ENCODE results near the gene CNIH3. TPM values are rescaled to one million over a fixed set of nuclear protein-coding genes. Genes with fewer than 3 reads are reported as not detected.

Gene CNIH3
- total RNA-seq, 1 experiment from 2014 or later = 1.8 TPM

DNA sequence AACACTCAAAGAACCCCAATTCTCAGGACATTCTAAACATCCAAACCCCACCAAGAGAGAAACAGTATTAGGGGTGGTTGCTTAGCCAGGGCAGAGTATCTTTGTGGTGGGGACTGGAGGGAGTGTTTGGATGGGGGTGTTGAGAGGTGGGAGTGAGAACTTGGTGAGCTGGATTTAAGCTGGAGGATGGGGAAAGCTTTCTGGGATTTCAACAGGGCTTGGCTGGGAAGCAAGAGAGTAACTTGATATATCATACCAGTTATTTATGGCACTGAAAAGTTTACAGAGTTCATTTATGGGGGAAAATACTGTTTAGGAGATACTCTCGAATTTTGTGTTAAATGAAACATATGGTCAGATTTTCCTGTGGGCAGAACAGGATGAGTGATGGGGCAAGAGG lies 6.8 kb upstream of the CNIH3 start:
- no peak overlapping the region for H3K9ac ChIP-seq (ENCODE audit: low read length)
- no peaks in the 10 kb centered on the region for H3K4me1 ChIP-seq (ENCODE audit: control insufficient read depth in 1 of 2, insufficient read depth in 2 of 2, low read length in 2 of 2)
- H3K9me2 ChIP-seq (ENCODE audit: insufficient read depth) = no peaks in the 10 kb centered on the region
- no TSS peak for BruUV-seq (replicated peaks)
- no peak overlapping the region for H3K4me2 ChIP-seq (ENCODE audit: low read length)
- no peak overlapping the region for H3K27ac ChIP-seq (ENCODE audit: low read depth, low read length)
- H3K36me3 ChIP-seq (ENCODE audit: control insufficient read depth in 1 of 2, insufficient read depth in 2 of 2, low read length in 2 of 2) = no peaks in the 10 kb centered on the region
- ChIA-PET POLR2A (no interaction called here), RAD21 (ENCODE audit: low non-redundant PET in 1 of 2, low total read pairs in 2 of 2, uncharacterized antibody in 2 of 2, unreplicated experiment in 2 of 2) (no interaction called here), CTCF (no interaction called here)
- H2AFZ ChIP-seq (ENCODE audit: low read depth, low read length, poor library complexity, severe bottlenecking) = no peak overlapping the region
- no peak for ATAC-seq
- no peak overlapping the region for H3K4me3 ChIP-seq (replicated peaks in 1 of 2; ENCODE audit: low read depth in 1 of 2, low read length in 2 of 2)
- no peaks in the 10 kb centered on the region for H3K79me2 ChIP-seq (ENCODE audit: insufficient read depth, low read length)
- intact Hi-C loops (cut with micrococcal nuclease) = no loop called here
- H4K20me1 ChIP-seq (ENCODE audit: insufficient read depth) = no peaks in the 10 kb centered on the region
- no peaks in the 10 kb centered on the region for H3K9me3 ChIP-seq (ENCODE audit: control insufficient read depth in 1 of 2, insufficient read depth in 1 of 2, low read depth in 1 of 2, low read length in 2 of 2)
- no peaks in the 10 kb centered on the region for H3K27me3 ChIP-seq (ENCODE audit: insufficient read depth, low read length)
- no peak for DNase-seq (ENCODE audit: low read depth, low spot score)
- TF ChIP-seq ZNF274 (IDR thresholded peaks at IDR 0.05; ENCODE audit: low read depth, low read length) (no peak), ZFX (IDR thresholded peaks at IDR 0.05) (no peak), CEBPB (IDR thresholded peaks at IDR 0.05; ENCODE audit: low read depth) (no peak), ELF1 (IDR thresholded peaks at IDR 0.05; ENCODE audit: borderline replicate concordance, low read depth) (no peak), SIN3A (IDR thresholded peaks at IDR 0.05; ENCODE audit: low read depth) (no peak), JUND (IDR thresholded peaks at IDR 0.05) (no peak)
- TF ChIP-seq, protein P1, sequence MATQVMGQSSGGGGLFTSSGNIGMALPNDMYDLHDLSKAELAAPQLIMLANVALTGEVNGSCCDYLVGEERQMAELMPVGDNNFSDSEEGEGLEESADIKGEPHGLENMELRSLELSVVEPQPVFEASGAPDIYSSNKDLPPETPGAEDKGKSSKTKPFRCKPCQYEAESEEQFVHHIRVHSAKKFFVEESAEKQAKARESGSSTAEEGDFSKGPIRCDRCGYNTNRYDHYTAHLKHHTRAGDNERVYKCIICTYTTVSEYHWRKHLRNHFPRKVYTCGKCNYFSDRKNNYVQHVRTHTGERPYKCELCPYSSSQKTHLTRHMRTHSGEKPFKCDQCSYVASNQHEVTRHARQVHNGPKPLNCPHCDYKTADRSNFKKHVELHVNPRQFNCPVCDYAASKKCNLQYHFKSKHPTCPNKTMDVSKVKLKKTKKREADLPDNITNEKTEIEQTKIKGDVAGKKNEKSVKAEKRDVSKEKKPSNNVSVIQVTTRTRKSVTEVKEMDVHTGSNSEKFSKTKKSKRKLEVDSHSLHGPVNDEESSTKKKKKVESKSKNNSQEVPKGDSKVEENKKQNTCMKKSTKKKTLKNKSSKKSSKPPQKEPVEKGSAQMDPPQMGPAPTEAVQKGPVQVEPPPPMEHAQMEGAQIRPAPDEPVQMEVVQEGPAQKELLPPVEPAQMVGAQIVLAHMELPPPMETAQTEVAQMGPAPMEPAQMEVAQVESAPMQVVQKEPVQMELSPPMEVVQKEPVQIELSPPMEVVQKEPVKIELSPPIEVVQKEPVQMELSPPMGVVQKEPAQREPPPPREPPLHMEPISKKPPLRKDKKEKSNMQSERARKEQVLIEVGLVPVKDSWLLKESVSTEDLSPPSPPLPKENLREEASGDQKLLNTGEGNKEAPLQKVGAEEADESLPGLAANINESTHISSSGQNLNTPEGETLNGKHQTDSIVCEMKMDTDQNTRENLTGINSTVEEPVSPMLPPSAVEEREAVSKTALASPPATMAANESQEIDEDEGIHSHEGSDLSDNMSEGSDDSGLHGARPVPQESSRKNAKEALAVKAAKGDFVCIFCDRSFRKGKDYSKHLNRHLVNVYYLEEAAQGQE (IDR thresholded peaks at IDR 0.05; ENCODE audit: low read depth) = no peak

DNA sequence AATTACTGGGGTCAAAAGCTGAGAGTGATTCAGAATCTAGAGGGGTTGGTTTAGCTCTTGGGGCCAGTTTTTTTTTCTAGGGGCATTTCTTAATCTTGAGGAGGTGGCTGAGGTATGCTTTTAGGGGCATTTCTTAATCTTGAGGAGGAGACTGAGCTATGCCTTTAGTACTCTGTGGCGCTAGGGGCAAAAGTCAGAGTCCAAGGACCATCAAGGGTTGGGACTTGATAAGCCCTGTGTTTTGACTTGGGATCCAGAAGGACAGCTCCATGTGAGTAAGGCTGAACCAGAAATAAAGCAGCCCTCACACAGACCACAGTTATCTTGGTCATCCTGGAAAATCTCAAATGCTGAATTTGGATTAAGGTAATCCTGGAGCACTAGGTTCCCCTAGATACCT lies 3.9 kb upstream of the CNIH3 start:
- ATAC-seq (no peak), DNase-seq (ENCODE audit: low read depth, low spot score) (no peak)
- Histone ChIP-seq H3K4me3 (replicated peaks in 1 of 2; ENCODE audit: low read depth in 1 of 2, low read length in 2 of 2) (no peak overlapping the region), H3K9me3 (ENCODE audit: control insufficient read depth in 1 of 2, insufficient read depth in 1 of 2, low read depth in 1 of 2, low read length in 2 of 2) (no peaks in the 10 kb centered on the region), H3K27ac (ENCODE audit: low read depth, low read length) (no peak overlapping the region), H3K9me2 (ENCODE audit: insufficient read depth) (no peaks in the 10 kb centered on the region), H4K20me1 (ENCODE audit: insufficient read depth) (no peaks in the 10 kb centered on the region), H2AFZ (ENCODE audit: low read depth, low read length, poor library complexity, severe bottlenecking) (no peak overlapping the region), H3K4me2 (ENCODE audit: low read length) (no peak overlapping the region), H3K27me3 (ENCODE audit: insufficient read depth, low read length) (no peaks in the 10 kb centered on the region), H3K79me2 (ENCODE audit: insufficient read depth, low read length) (no peaks in the 10 kb centered on the region), H3K9ac (ENCODE audit: low read length) (no peak overlapping the region), H3K36me3 (ENCODE audit: control insufficient read depth in 1 of 2, insufficient read depth in 2 of 2, low read length in 2 of 2) (no peaks in the 10 kb centered on the region), H3K4me1 (ENCODE audit: control insufficient read depth in 1 of 2, insufficient read depth in 2 of 2, low read length in 2 of 2) (no peaks in the 10 kb centered on the region)
- CTCF ChIA-PET = no interaction called here
- POLR2A ChIA-PET = no interaction called here
- no TSS peak for BruUV-seq (replicated peaks)
- RAD21 ChIA-PET (ENCODE audit: low non-redundant PET in 1 of 2, low total read pairs in 2 of 2, uncharacterized antibody in 2 of 2, unreplicated experiment in 2 of 2) = no interaction called here
- intact Hi-C loops (cut with micrococcal nuclease) = no loop called here
- TF ChIP-seq EZH2 (IDR thresholded peaks at IDR 0.05) = no peak
- TF ChIP-seq CBX3 (IDR thresholded peaks at IDR 0.05; ENCODE audit: low read depth) = no peak
- TF ChIP-seq, protein P1 (IDR thresholded peaks at IDR 0.05; ENCODE audit: low read depth) = no peak
- TF ChIP-seq RAD21 (IDR thresholded peaks at IDR 0.05; ENCODE audit: low read depth) = no peak
- TF ChIP-seq ZNF274 (IDR thresholded peaks at IDR 0.05; ENCODE audit: low read depth, low read length) = no peak
- TF ChIP-seq, protein P2, sequence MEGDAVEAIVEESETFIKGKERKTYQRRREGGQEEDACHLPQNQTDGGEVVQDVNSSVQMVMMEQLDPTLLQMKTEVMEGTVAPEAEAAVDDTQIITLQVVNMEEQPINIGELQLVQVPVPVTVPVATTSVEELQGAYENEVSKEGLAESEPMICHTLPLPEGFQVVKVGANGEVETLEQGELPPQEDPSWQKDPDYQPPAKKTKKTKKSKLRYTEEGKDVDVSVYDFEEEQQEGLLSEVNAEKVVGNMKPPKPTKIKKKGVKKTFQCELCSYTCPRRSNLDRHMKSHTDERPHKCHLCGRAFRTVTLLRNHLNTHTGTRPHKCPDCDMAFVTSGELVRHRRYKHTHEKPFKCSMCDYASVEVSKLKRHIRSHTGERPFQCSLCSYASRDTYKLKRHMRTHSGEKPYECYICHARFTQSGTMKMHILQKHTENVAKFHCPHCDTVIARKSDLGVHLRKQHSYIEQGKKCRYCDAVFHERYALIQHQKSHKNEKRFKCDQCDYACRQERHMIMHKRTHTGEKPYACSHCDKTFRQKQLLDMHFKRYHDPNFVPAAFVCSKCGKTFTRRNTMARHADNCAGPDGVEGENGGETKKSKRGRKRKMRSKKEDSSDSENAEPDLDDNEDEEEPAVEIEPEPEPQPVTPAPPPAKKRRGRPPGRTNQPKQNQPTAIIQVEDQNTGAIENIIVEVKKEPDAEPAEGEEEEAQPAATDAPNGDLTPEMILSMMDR (IDR thresholded peaks at IDR 0.05 in 2 of 3, conservative IDR thresholded peaks at IDR 0.05 in 1 of 3; ENCODE audit: borderline replicate concordance in 1 of 3, insufficient read depth in 1 of 3, low read depth in 2 of 3, low read length in 2 of 3) = no peak
- TF ChIP-seq YY1 (IDR thresholded peaks at IDR 0.05; ENCODE audit: extremely low read depth, insufficient replicate concordance, low read depth, low read length) = no peak

All from HCT116 (cell line).